OCI-LY7 (cell line): ENCODE results near the gene EXOC4. TPM values are rescaled to one million over a fixed set of nuclear protein-coding genes. Genes with fewer than 3 reads are reported as not detected.
"Not testable (repeated sequence)": the region's sequence is repeated elsewhere in the genome, so short reads cannot be mapped to it uniquely, and the experiment has no call there.

Source experiments
- BruUV-seq: library from RNA; stranded (reverse); fragments of 400-500 nt; replicated peaks from 2 replicates; lab custom pipeline; 2021; lab: Mats Ljungman, UMichigan
- CTCF ChIA-PET: fragments of 300-600 bp; sonication (Branson Sonifier 250); formaldehyde crosslinking; loops from one replicate; lab custom pipeline; 2022; ENCODE audit warnings: antibody characterized with exemption; ENCODE audit not compliant: unreplicated experiment; lab: Charles Lee
- POLR2A ChIA-PET: fragments of 300-600 bp; sonication (Branson Sonifier 250); formaldehyde crosslinking; loops from one replicate; lab custom pipeline; 2022; ENCODE audit warnings: antibody characterized with exemption; lab: Charles Lee
- DNase-seq: peaks from one replicate; pipeline ENCODE4 v3.0.0-alpha.2; 2015; ENCODE audit warnings: low spot score
- H2AFZ ChIP-seq: fragments of 200-600 bp; sonication (generic), shearing (Covaris generic); 2 replicates; pipeline ENCODE4 v1.6.1; 2014; ENCODE audit warnings: mild to moderate bottlenecking, antibody characterized with exemption, low read length, moderate library complexity
- H3K27ac ChIP-seq: fragments of 200-600 bp; sonication (generic); 2 replicates; pipeline ENCODE4 v1.5.1; 2014; ENCODE audit warnings: mixed run types, low read depth, mild to moderate bottlenecking, moderate library complexity, low read length, inconsistent platforms; ENCODE audit not compliant: poor library complexity, severe bottlenecking
- H3K36me3 ChIP-seq: fragments of 200-600 bp; sonication (generic); 2 replicates; pipeline ENCODE4 v1.6.1; 2014; ENCODE audit warnings: mild to moderate bottlenecking, antibody characterized with exemption, low read length, moderate library complexity, mixed read lengths; ENCODE audit not compliant: insufficient read depth
- H3K4me1 ChIP-seq: fragments of 200-600 bp; sonication (generic); 2 replicates; pipeline ENCODE4 v1.5.1; 2014; ENCODE audit warnings: mild to moderate bottlenecking, low read length; ENCODE audit not compliant: insufficient read depth, poor library complexity, severe bottlenecking
- H3K4me2 ChIP-seq: fragments of 200-600 bp; sonication (generic); 2 replicates; pipeline ENCODE4 v1.6.1; 2014; ENCODE audit warnings: mild to moderate bottlenecking, low read length
- H3K4me3 ChIP-seq: fragments of 200-600 bp; sonication (generic); 2 replicates; pipeline ENCODE4 v1.5.1; 2014; ENCODE audit warnings: mild to moderate bottlenecking, low read depth, low read length; ENCODE audit not compliant: poor library complexity, severe bottlenecking
- H3K79me2 ChIP-seq: fragments of 200-600 bp; sonication (generic); 2 replicates; pipeline ENCODE4 v1.6.1; 2016; ENCODE audit warnings: low read depth, mild to moderate bottlenecking, low read length, moderate library complexity, mixed read lengths; ENCODE audit not compliant: insufficient read depth
- H3K9me2 ChIP-seq: fragments of 200-600 bp; sonication (generic); 2 replicates; pipeline ENCODE4 v1.6.1; 2016; ENCODE audit warnings: mild to moderate bottlenecking, low read length, mixed read lengths; ENCODE audit not compliant: insufficient read depth
- H3K9me3 ChIP-seq: fragments of 200-600 bp; sonication (generic); 2 replicates; pipeline ENCODE4 v1.6.1; 2014; ENCODE audit warnings: mild to moderate bottlenecking, mixed run types, low read length, mixed read lengths
- H4K20me1 ChIP-seq: fragments of 200-600 bp; sonication (generic); 2 replicates; pipeline ENCODE4 v1.6.1; 2014; ENCODE audit warnings: mild to moderate bottlenecking, antibody characterized with exemption, low read length, moderate library complexity, mixed read lengths; ENCODE audit not compliant: insufficient read depth
- CTCF ChIP-seq: fragments of 200-600 bp; sonication (generic); conservative IDR thresholded peaks from 2 replicates; pipeline ENCODE4 v1.5.1; 2014; ENCODE audit warnings: mild to moderate bottlenecking, antibody characterized with exemption, low read length, moderate library complexity, mixed read lengths
- EZH2phosphoT487 ChIP-seq: fragments of 200-600 bp; sonication (generic); IDR thresholded peaks from 2 replicates; pipeline ENCODE4 v1.6.1; 2018; ENCODE audit warnings: low read depth, borderline replicate concordance, mild to moderate bottlenecking, mixed run types, antibody characterized with exemption, low read length, moderate library complexity, mixed read lengths
- intact Hi-C: fragments of 100-400 bp; cut with micrococcal nuclease; formaldehyde crosslinking; loops from one replicate; pipeline ENCODE4 v1.10.0; 2022; ENCODE audit not compliant: unreplicated experiment
- total RNA-seq, 2 experiments: library from RNA; depleted of rRNA in 1 of 2; stranded (reverse); fragments of >200 nt in 1 of 2; shearing (Covaris generic) in 1 of 2; gene quantifications; 2 replicates each; pipeline ENCODE4 v1.2.3, GENCODE V29; 2014 to 2022

EXOC4 gene
- total RNA-seq, 2 experiments from 2014 or later: 75.1 to 93.2 TPM

DNA sequence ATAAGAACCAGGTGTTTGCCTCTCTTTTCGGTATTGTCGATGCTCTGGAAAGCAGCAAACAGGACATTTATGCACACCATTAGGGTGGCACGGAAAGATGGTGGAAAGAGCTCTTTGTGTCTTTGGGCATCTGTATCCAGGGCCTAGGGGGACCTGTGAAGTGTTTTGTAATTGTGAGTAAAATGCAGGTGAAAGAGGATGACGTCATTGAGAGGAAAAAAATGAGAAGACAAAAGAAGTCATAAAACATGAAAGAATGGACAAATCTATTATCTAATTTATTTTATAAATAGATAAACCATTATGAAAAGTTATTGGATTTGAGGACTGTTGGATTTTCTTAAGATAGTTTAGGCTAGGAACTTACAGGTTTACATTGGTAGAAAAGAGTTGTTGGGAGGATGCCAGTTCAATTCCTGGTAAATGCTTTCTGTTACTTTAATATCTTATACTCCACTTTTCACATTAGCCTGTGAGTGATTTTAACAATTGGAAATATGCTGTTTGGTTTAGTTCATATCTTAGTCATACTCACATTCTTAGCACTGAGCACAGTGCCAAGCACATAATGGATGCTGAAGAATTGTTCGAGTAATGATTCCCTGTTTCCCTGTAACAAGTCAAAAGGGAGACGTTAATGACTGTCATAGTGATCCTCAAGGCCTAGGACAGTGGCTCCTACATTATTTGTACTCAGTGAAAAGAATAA, 62.6 kb downstream of the EXOC4 start:
- ChIA-PET POLR2A (no interaction called here), CTCF (no interaction called here)
- H3K27ac ChIP-seq: no peak overlapping the region
- no peaks in the 10 kb centered on the region for H3K9me2 ChIP-seq
- DNase-seq: no peak
- BruUV-seq: no TSS peak
- H3K36me3 ChIP-seq: peaks cover 12% of the 10 kb centered on the region
- H3K4me3 ChIP-seq: no peak overlapping the region
- H3K9me3 ChIP-seq: no peaks in the 10 kb centered on the region
- TF ChIP-seq EZH2phosphoT487 (no peak), CTCF (no peak)
- intact Hi-C loops: no loop called here
- no peaks in the 10 kb centered on the region for H3K79me2 ChIP-seq
- H3K4me2 ChIP-seq: no peak overlapping the region
- no peaks in the 10 kb centered on the region for H4K20me1 ChIP-seq
- H2AFZ ChIP-seq: no peak overlapping the region
- no peaks in the 10 kb centered on the region for H3K4me1 ChIP-seq

- H3K27ac ChIP-seq: no peak overlapping the region
- no peaks in the 10 kb centered on the region for H3K9me2 ChIP-seq
- no peak overlapping the region for H3K4me3 ChIP-seq
- no TSS peak for BruUV-seq
- CTCF ChIA-PET: no interaction called here
- TF ChIP-seq EZH2phosphoT487: no peak
- TF ChIP-seq CTCF: no peak
- POLR2A ChIA-PET: interaction anchor here (0.6 to 0.7 kb wide), 3 partner anchors 145 to 978 kb away, joined by 3 to 6 read pairs (median 4); no protein-coding TSS in a partner anchor
- no peaks in the 10 kb centered on the region for H3K79me2 ChIP-seq
- intact Hi-C loops: no loop called here
- DNase-seq: no peak
- no peak overlapping the region for H2AFZ ChIP-seq
- H3K4me1 ChIP-seq: no peaks in the 10 kb centered on the region
- H3K9me3 ChIP-seq: no peaks in the 10 kb centered on the region
- no peaks in the 10 kb centered on the region for H4K20me1 ChIP-seq
- H3K4me2 ChIP-seq: no peak overlapping the region
- H3K36me3 ChIP-seq: peaks cover 20% of the 10 kb centered on the region
These were observed 67.0 kb downstream of the EXOC4 start for GRCh38 chr7:133319842-133320241.

- no peak overlapping the region for H2AFZ ChIP-seq
- H3K4me1 ChIP-seq: no peaks in the 10 kb centered on the region
- no peak overlapping the region for H3K4me2 ChIP-seq
- intact Hi-C loops: no loop called here
- ChIA-PET CTCF (no interaction called here), POLR2A (no interaction called here)
- DNase-seq: no peak
- H3K36me3 ChIP-seq: peaks cover 20% of the 10 kb centered on the region
- no TSS peak for BruUV-seq
- H3K27ac ChIP-seq: no peak overlapping the region
- no peaks in the 10 kb centered on the region for H3K79me2 ChIP-seq
- H3K9me3 ChIP-seq: no peaks in the 10 kb centered on the region
- no peak overlapping the region for H3K4me3 ChIP-seq
- no peak for TF ChIP-seq CTCF
- no peak for TF ChIP-seq EZH2phosphoT487
- H3K9me2 ChIP-seq: no peaks in the 10 kb centered on the region
- no peaks in the 10 kb centered on the region for H4K20me1 ChIP-seq
These were observed 68.0 kb downstream of the EXOC4 start for GRCh38 chr7:133320891-133321290.

DNA sequence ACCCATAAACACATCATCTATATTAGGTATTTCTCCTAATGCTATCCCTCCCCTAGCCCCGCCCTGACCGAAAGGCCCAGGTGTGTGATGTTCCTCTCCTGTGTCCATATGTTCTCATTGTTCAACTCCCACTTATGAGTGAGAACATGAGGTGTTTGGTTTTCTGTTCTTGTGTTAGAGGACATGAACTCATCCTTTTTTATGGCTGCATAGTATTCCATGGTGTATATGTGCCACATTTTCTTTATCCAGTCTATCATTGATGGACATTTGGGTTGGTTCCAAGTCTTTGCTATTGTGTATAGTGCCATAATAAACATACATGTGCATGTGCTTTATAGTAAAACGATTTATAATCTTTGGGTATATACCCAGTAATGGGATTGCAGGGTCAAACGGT, 68.5 kb downstream of the EXOC4 start:
- H4K20me1 ChIP-seq, POLR2A ChIA-PET, DNase-seq, H3K27ac ChIP-seq, BruUV-seq, H3K9me2 ChIP-seq, intact Hi-C loops, H3K4me3 ChIP-seq, H3K79me2 ChIP-seq, H2AFZ ChIP-seq, CTCF ChIA-PET, H3K4me2 ChIP-seq, H3K4me1 ChIP-seq, H3K9me3 ChIP-seq: not testable (repeated sequence)
- H3K36me3 ChIP-seq: peaks cover 20% of the 10 kb centered on the region
